ENCODE measurements around the gene CYTH1. TPM values are rescaled to one million over a fixed set of nuclear protein-coding genes. Genes with fewer than 3 reads are reported as not detected.

CYTH1 gene
- total RNA-seq, 4 donors from 2014 or later = 103 to 156 (median 142) TPM

DNA sequence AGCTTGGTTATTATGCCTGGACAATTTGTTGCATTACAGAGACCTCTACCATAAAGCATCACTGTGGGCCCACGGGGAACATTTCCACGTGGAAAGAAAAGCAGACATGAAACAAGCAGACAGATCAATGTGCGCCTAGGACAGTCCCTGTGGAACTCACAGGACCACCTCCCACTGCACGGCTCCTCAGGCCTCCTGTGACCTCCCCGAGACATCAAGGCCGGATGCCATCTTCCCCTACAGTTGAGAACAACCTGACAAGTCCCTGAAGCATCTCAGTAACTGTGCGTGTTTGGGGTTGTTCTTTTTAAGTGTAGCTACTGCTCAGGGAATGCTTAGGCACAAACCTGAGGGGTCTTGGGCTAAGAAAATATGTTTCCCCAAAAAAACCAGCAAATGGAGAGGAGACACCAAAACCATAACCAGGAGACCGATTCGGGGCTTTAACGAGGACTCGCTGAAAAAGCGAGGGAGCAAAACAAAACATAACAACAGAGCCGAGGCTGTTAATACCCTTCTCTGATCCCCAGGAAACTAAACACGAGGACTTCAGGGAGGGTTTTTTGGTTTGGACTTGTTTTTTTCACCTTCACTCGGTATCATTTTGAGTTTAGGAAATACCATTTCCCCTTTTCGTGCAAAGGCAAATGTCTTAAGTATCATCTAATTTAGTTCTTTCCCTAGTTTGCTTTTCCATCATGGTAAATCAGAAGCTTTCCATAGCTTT, 87.1 kb downstream of the CYTH1 start:
- intact Hi-C loops (cut with DNase I; ENCODE audit: low total_unique reads) = no loop called here
- Histone ChIP-seq H3K36me3 (peaks cover 0 to 67% (median 32%) of the 10 kb centered on the region in 4 donors), H3K27ac (no peak overlapping the region), H3K4me1 (no peaks in the 10 kb centered on the region), H3K9me3 (no peaks in the 10 kb centered on the region), H3K27me3 (no peaks in the 10 kb centered on the region), H3K4me3 (no peak overlapping the region)
- no peak for DNase-seq
- in situ Hi-C loops (cut with MboI; ENCODE audit: low pct_ligation_motif_present in 1 of 4, low pct_unique_long_range_greater_than_20kb in 1 of 4, low sequenced_read_pairs in 3 of 4) = no loop called here
- TF ChIP-seq, protein P1, sequence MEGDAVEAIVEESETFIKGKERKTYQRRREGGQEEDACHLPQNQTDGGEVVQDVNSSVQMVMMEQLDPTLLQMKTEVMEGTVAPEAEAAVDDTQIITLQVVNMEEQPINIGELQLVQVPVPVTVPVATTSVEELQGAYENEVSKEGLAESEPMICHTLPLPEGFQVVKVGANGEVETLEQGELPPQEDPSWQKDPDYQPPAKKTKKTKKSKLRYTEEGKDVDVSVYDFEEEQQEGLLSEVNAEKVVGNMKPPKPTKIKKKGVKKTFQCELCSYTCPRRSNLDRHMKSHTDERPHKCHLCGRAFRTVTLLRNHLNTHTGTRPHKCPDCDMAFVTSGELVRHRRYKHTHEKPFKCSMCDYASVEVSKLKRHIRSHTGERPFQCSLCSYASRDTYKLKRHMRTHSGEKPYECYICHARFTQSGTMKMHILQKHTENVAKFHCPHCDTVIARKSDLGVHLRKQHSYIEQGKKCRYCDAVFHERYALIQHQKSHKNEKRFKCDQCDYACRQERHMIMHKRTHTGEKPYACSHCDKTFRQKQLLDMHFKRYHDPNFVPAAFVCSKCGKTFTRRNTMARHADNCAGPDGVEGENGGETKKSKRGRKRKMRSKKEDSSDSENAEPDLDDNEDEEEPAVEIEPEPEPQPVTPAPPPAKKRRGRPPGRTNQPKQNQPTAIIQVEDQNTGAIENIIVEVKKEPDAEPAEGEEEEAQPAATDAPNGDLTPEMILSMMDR (IDR thresholded peaks at IDR 0.05) = no peak
- TF ChIP-seq POLR2A (IDR thresholded peaks at IDR 0.05) (no peak), EP300 (IDR thresholded peaks at IDR 0.05; ENCODE audit: low read depth) (no peak), POLR2AphosphoS5 (IDR thresholded peaks at IDR 0.05) (no peak)
- 89 to 93% methylated on average over 5 to 16 of the region's 16 CpGs for WGBS, 2 donors (ENCODE audit: low coverage in 1 of 2)

DNA sequence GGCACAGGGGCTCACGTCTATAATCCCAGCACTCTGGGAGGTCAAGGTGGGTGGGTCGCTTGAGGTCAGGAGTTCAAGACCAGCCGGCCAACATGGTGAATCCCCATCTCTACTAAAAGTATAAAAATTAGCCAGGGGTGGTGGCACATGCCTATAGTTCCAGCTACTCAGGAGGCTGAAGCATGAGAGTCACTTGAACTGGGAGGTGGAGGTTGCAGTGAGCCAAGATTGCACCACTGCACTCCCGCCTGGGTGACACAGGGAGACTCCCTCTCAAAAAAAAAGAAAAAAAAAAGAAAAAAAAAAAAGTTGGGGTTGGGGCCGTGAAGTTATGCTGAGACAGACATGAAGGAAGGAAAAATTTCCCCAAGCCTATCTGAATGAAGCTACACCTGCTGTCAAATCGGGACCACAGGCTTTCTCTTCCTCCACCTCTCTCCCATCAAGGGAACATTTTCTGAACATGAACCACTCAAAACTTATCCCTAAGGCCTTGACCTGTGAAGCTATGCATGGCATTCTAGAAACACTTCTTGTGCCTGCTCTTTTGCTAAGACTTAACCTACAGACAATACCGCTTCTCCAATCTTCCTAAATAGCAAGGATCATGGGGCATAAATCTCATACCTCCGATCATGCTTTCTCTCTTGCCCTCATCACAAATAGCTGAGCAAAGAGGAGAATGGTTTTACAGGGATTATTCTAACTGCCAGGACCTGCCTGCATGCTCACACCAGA, 88.6 kb downstream of the CYTH1 start:
- TF ChIP-seq EP300 (IDR thresholded peaks at IDR 0.05; ENCODE audit: low read depth) (no peak), POLR2A (IDR thresholded peaks at IDR 0.05) (no peak), POLR2AphosphoS5 (IDR thresholded peaks at IDR 0.05) (no peak)
- TF ChIP-seq, protein P1 (IDR thresholded peaks at IDR 0.05) = no peak
- in situ Hi-C loops (cut with MboI; ENCODE audit: low pct_ligation_motif_present in 1 of 4, low pct_unique_long_range_greater_than_20kb in 1 of 4, low sequenced_read_pairs in 3 of 4) (no loop called here), intact Hi-C loops (cut with DNase I; ENCODE audit: low total_unique reads) (no loop called here)
- Histone ChIP-seq H3K27ac (no peak overlapping the region), H3K4me3 (no peak overlapping the region), H3K4me1 (no peaks in the 10 kb centered on the region), H3K27me3 (no peaks in the 10 kb centered on the region), H3K9me3 (no peaks in the 10 kb centered on the region), H3K36me3 (peaks cover 0 to 64% (median 29%) of the 10 kb centered on the region in 4 donors)
- DNase-seq = no peak
- WGBS, 2 donors (ENCODE audit: low coverage in 1 of 2) = 90 to 100% methylated on average over 4 to 8 of the region's 8 CpGs

DNA sequence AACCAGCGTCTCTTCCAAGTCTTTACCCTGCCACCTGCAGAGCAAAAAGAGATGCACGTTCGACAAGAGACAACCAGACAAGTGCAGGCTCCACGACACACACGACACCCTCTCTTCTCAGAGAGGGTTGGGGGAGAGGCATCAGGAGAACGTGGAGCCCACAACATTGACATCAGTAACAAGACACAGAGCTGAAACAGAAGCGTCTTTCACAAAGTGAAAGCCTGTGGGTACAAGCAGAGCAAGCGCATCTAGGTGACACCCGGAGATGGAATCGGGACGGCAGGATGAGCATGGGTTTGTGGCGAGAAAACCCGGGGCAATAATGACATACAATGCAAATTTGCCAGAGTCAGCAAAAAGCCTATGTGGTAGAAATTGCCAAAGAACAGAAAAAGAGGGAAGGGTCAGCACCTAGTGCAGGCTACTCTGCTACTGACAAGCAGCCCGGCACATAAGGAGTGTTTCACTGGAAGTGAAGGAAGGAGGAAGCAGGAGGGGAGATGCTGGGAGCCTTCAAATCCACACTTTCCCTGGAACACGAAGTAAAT, 89.5 kb downstream of the CYTH1 start:
- H3K9me3 ChIP-seq = no peaks in the 10 kb centered on the region
- H3K4me3 ChIP-seq = no peak overlapping the region
- H3K4me1 ChIP-seq = no peaks in the 10 kb centered on the region
- no peaks in the 10 kb centered on the region for H3K27me3 ChIP-seq
- WGBS, 2 donors (ENCODE audit: low coverage in 1 of 2) = 83 to 92% methylated on average over 2 to 15 of the region's 15 CpGs
- peaks cover 0 to 57% (median 28%) of the 10 kb centered on the region in 4 donors for H3K36me3 ChIP-seq
- DNase-seq = no peak
- TF ChIP-seq POLR2AphosphoS5 (IDR thresholded peaks at IDR 0.05) = no peak
- TF ChIP-seq, protein P1 (IDR thresholded peaks at IDR 0.05) = no peak
- no peak for TF ChIP-seq EP300 (IDR thresholded peaks at IDR 0.05; ENCODE audit: low read depth)
- intact Hi-C loops (cut with DNase I; ENCODE audit: low total_unique reads) = no loop called here
- in situ Hi-C loops (cut with MboI; ENCODE audit: low pct_ligation_motif_present in 1 of 4, low pct_unique_long_range_greater_than_20kb in 1 of 4, low sequenced_read_pairs in 3 of 4) = no loop called here
- no peak overlapping the region for H3K27ac ChIP-seq

DNA sequence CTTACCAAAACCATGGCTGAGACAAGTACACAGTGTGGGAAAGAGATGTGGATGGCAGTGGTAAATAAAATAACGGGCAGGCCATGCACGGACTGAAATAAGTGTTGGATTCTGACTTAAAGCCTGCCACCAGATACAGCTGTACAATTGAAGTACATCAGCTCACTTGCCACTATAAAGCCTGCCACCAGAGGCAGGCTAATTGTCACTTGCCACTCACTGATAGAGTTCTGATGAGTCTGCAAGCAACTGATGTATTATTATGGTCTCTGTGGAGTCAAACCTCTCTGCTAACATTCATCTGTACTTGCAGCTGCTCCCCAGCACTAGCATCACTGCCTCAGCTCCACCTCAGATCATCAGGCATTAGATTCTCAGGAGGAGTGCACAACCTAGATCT, 93.0 kb downstream of the CYTH1 start:
- Histone ChIP-seq H3K36me3 (peaks cover 0 to 51% (median 17%) of the 10 kb centered on the region in 4 donors), H3K27me3 (no peaks in the 10 kb centered on the region), H3K9me3 (no peaks in the 10 kb centered on the region), H3K27ac (no peak overlapping the region), H3K4me1 (no peaks in the 10 kb centered on the region), H3K4me3 (no peak overlapping the region)
- in situ Hi-C loops (cut with MboI; ENCODE audit: low pct_ligation_motif_present in 1 of 4, low pct_unique_long_range_greater_than_20kb in 1 of 4, low sequenced_read_pairs in 3 of 4) = no loop called here
- WGBS, 2 donors (ENCODE audit: low coverage in 1 of 2) = 92 to 93% methylated on average over 2 of the region's 2 CpGs
- no peak for DNase-seq
- intact Hi-C loops (cut with DNase I; ENCODE audit: low total_unique reads) = loop anchor here (2.0 kb wide), 1 partner anchor 68 kb away; no protein-coding TSS in a partner anchor
- TF ChIP-seq, protein P1 (IDR thresholded peaks at IDR 0.05) = no peak
- TF ChIP-seq EP300 (IDR thresholded peaks at IDR 0.05; ENCODE audit: low read depth) (no peak), POLR2AphosphoS5 (IDR thresholded peaks at IDR 0.05) (no peak), POLR2A (IDR thresholded peaks at IDR 0.05) (no peak)
